Measurements from ENCODE around the gene ACCS.
A peak's percentile ranks its signal among the peaks of the same experiment; 100 is the strongest.

ACCS gene

DNA sequence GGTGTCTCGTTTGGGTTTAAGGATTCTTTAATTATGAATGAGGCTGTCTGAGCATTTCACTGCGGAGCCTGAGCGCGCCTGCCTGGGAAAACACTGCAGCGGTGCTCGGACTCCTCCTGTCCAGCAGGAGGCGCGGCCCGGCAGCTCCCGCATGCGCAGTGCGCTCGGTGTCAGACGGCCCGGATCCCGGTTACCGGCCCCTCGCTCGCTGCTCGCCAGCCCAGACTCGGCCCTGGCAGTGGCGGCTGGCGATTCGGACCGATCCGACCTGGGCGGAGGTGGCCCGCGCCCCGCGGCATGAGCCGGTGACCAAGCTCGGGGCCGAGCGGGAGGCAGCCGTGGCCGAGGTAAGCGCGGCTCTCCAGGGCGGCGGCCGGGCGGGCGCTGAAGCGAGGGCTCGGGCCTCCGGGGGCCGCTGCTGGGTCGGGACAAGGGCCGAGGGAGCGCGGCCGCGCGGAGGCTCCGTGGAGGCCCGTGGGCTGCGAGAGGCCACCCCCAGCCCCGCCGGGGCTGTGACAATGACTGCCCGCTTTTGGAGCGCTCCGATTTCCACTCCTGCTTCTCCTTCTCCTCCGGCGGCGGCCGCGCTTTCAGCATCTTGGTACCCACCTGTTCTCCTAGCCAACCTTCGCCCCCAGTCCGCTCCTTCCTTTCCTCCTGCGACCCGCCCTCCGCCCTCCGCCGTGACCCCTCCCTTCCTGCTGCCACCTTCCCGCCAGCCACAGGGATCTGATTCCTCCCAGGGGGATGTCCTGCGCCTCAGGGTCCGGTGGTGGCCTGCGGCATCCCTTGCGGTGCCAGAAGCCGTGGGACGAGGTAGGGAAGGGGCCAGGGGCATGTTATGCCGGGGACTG, 29.7 kb downstream of the ACCS start, which contains the start of gene EXT2 (continued):
- no peak for TF ChIP-seq TRIM28 (IDR thresholded peaks at IDR 0.05; ENCODE audit: borderline replicate concordance, low read length)
- TF ChIP-seq, protein P1, sequence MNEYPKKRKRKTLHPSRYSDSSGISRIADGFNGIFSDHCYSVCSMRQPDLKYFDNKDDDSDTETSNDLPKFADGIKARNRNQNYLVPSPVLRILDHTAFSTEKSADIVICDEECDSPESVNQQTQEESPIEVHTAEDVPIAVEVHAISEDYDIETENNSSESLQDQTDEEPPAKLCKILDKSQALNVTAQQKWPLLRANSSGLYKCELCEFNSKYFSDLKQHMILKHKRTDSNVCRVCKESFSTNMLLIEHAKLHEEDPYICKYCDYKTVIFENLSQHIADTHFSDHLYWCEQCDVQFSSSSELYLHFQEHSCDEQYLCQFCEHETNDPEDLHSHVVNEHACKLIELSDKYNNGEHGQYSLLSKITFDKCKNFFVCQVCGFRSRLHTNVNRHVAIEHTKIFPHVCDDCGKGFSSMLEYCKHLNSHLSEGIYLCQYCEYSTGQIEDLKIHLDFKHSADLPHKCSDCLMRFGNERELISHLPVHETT (tag by site-specific recombination; IDR thresholded peaks at IDR 0.05) = no peak
- TF ChIP-seq ZNF548 (tag by site-specific recombination; IDR thresholded peaks at IDR 0.05) = no peak
- no peak for TF ChIP-seq ZFP41 (tag by site-specific recombination; IDR thresholded peaks at IDR 0.05; ENCODE audit: borderline replicate concordance)
- TF ChIP-seq, protein P2, sequence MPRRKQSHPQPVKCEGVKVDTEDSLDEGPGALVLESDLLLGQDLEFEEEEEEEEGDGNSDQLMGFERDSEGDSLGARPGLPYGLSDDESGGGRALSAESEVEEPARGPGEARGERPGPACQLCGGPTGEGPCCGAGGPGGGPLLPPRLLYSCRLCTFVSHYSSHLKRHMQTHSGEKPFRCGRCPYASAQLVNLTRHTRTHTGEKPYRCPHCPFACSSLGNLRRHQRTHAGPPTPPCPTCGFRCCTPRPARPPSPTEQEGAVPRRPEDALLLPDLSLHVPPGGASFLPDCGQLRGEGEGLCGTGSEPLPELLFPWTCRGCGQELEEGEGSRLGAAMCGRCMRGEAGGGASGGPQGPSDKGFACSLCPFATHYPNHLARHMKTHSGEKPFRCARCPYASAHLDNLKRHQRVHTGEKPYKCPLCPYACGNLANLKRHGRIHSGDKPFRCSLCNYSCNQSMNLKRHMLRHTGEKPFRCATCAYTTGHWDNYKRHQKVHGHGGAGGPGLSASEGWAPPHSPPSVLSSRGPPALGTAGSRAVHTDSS (tag by site-specific recombination; IDR thresholded peaks at IDR 0.05) = no peak
- peak; percentile 78 for TF ChIP-seq EGR2 (tag by site-specific recombination; IDR thresholded peaks at IDR 0.05; ENCODE audit: low read depth)
- TF ChIP-seq ZNF785 (tag by site-specific recombination; IDR thresholded peaks at IDR 0.05) = no peak
- TF ChIP-seq ZNF555 (tag by site-specific recombination; conservative IDR thresholded peaks at IDR 0.05) = no peak
- TF ChIP-seq, protein P3, sequence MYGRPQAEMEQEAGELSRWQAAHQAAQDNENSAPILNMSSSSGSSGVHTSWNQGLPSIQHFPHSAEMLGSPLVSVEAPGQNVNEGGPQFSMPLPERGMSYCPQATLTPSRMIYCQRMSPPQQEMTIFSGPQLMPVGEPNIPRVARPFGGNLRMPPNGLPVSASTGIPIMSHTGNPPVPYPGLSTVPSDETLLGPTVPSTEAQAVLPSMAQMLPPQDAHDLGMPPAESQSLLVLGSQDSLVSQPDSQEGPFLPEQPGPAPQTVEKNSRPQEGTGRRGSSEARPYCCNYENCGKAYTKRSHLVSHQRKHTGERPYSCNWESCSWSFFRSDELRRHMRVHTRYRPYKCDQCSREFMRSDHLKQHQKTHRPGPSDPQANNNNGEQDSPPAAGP (tag by site-specific recombination; IDR thresholded peaks at IDR 0.05) = no peak
- no peak for TF ChIP-seq ZFP3 (tag by site-specific recombination; IDR thresholded peaks at IDR 0.05; ENCODE audit: low read depth)
- 0 out of 2 replicates have a peak, but pooled peaks have one; percentile 10 for TF ChIP-seq KLF10 (tag by site-specific recombination; IDR thresholded peaks at IDR 0.05)
- no peak for TF ChIP-seq ZXDB (tag by site-specific recombination; IDR thresholded peaks at IDR 0.05)

DNA sequence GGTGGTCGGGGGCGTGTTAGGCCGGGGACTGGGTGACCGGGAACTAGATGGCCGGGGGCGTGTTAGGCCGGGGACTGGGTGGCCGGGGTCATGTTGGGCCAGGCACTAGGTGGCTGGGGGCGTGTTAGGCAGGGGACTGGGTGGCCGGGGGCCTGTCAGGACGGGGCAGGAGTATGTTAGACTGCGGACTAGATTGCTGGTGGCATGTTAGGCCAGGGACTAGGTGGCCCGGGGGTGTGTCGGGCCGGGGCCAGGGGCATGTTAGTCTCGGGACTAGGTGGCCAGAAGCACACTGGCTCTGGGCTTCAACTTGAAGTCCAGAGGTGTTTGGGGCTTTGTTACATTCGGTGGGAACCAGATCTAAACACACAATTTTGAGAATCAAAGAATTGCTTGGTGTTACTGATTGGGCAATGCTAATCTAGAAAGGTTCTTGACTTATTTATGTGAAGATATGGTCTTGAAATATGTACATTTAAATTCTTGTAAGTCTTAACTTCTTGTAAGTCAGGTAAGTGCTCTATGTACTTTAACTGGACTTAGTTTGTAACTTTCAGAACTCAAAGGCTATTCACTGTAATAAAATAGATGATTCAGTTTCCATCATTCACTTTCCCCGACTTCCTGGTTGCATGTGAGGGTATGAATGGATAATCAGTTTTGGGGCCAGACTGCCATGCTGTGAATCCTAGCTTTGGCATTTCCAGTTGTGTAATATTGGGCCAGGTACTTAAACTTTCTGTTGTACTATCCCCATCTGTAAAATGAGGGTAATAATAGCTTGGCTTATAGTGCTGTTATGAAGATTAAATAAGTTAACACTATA, 30.5 kb downstream of the ACCS start:
- H3K9me3 ChIP-seq (ENCODE audit: control insufficient read depth, insufficient read depth, low read depth, low read length) = no peaks in the 10 kb centered on the region
- H3K36me3 ChIP-seq (ENCODE audit: control insufficient read depth in 2 of 2, insufficient read depth in 1 of 2, low read length in 2 of 2) = peaks cover 0 to 11% of the 10 kb centered on the region in 2 experiments; a peak in 1 of 3 replicates
- H3K4me1 ChIP-seq (ENCODE audit: control insufficient read depth, insufficient read depth, low read length) = no peaks in the 10 kb centered on the region
- ChIA-PET POLR2A (no interaction called here), CTCF (interaction anchor here (0.8 kb wide), 1 partner anchor 14 kb away, joined by 7 read pairs; no protein-coding TSS in a partner anchor)
- no peak overlapping the region for H3K27ac ChIP-seq (ENCODE audit: extremely low read depth, low read depth, low read length)
- H3K4me3 ChIP-seq (ENCODE audit: low read depth, low read length) = peak overlapping the region; percentile 95
- TF ChIP-seq, protein P4, sequence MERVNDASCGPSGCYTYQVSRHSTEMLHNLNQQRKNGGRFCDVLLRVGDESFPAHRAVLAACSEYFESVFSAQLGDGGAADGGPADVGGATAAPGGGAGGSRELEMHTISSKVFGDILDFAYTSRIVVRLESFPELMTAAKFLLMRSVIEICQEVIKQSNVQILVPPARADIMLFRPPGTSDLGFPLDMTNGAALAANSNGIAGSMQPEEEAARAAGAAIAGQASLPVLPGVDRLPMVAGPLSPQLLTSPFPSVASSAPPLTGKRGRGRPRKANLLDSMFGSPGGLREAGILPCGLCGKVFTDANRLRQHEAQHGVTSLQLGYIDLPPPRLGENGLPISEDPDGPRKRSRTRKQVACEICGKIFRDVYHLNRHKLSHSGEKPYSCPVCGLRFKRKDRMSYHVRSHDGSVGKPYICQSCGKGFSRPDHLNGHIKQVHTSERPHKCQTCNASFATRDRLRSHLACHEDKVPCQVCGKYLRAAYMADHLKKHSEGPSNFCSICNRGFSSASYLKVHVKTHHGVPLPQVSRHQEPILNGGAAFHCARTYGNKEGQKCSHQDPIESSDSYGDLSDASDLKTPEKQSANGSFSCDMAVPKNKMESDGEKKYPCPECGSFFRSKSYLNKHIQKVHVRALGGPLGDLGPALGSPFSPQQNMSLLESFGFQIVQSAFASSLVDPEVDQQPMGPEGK (tag by site-specific recombination; IDR thresholded peaks at IDR 0.05) = peak; percentile 45; the same call in 1 of the 2 replicates
- TF ChIP-seq SCRT2 (tag by site-specific recombination; IDR thresholded peaks at IDR 0.05) = no peak
- TF ChIP-seq, protein P5, sequence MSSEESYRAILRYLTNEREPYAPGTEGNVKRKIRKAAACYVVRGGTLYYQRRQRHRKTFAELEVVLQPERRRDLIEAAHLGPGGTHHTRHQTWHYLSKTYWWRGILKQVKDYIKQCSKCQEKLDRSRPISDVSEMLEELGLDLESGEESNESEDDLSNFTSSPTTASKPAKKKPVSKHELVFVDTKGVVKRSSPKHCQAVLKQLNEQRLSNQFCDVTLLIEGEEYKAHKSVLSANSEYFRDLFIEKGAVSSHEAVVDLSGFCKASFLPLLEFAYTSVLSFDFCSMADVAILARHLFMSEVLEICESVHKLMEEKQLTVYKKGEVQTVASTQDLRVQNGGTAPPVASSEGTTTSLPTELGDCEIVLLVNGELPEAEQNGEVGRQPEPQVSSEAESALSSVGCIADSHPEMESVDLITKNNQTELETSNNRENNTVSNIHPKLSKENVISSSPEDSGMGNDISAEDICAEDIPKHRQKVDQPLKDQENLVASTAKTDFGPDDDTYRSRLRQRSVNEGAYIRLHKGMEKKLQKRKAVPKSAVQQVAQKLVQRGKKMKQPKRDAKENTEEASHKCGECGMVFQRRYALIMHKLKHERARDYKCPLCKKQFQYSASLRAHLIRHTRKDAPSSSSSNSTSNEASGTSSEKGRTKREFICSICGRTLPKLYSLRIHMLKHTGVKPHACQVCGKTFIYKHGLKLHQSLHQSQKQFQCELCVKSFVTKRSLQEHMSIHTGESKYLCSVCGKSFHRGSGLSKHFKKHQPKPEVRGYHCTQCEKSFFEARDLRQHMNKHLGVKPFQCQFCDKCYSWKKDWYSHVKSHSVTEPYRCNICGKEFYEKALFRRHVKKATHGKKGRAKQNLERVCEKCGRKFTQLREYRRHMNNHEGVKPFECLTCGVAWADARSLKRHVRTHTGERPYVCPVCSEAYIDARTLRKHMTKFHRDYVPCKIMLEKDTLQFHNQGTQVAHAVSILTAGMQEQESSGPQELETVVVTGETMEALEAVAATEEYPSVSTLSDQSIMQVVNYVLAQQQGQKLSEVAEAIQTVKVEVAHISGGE (tag by site-specific recombination; conservative IDR thresholded peaks at IDR 0.05; ENCODE audit: low read depth) = peak; percentile 51; the same call in 1 of the 2 replicates
- no peak for TF ChIP-seq MZF1 (tag by site-specific recombination; IDR thresholded peaks at IDR 0.05; ENCODE audit: borderline replicate concordance)
- TF ChIP-seq, protein P6, sequence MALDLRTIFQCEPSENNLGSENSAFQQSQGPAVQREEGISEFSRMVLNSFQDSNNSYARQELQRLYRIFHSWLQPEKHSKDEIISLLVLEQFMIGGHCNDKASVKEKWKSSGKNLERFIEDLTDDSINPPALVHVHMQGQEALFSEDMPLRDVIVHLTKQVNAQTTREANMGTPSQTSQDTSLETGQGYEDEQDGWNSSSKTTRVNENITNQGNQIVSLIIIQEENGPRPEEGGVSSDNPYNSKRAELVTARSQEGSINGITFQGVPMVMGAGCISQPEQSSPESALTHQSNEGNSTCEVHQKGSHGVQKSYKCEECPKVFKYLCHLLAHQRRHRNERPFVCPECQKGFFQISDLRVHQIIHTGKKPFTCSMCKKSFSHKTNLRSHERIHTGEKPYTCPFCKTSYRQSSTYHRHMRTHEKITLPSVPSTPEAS (tag by site-specific recombination; IDR thresholded peaks at IDR 0.05) = no peak
- TF ChIP-seq ZNF423 (tag by site-specific recombination; IDR thresholded peaks at IDR 0.05) = no peak
- TF ChIP-seq ZNF335 (tag by site-specific recombination; conservative IDR thresholded peaks at IDR 0.05) = peak; percentile 95
- TF ChIP-seq, protein P7, sequence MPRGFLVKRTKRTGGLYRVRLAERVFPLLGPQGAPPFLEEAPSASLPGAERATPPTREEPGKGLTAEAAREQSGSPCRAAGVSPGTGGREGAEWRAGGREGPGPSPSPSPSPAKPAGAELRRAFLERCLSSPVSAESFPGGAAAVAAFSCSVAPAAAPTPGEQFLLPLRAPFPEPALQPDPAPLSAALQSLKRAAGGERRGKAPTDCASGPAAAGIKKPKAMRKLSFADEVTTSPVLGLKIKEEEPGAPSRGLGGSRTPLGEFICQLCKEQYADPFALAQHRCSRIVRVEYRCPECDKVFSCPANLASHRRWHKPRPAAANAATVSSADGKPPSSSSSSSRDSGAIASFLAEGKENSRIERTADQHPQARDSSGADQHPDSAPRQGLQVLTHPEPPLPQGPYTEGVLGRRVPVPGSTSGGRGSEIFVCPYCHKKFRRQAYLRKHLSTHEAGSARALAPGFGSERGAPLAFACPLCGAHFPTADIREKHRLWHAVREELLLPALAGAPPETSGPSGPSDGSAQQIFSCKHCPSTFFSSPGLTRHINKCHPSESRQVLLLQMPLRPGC (tag by site-specific recombination; IDR thresholded peaks at IDR 0.05) = no peak
- no peak for TF ChIP-seq ZBTB7A (tag by site-specific recombination; IDR thresholded peaks at IDR 0.05; ENCODE audit: low read depth)

Data from HEK293 (cell line).